Measurements from ENCODE around the gene ALX4.

DNA sequence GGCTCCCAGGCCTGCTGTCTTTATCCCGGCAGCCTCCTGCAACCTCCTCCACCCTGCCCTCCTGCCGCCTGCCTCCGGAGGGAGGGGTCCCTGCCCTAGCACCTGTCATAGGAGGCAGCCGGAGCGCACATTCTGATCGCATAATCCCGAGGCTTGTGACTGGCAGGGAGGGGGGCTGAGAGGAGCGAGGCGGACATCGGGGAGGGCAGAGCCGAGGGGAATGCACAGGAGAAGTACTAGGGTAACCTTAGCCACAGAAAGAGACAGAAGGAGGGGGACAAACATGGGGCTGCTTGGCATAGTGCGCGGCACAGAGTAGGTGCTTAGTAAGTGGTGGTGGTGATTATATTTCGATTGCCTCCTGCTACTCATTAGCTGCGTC, 9.2 kb upstream of the ALX4 start:
- TF ChIP-seq, protein P1, sequence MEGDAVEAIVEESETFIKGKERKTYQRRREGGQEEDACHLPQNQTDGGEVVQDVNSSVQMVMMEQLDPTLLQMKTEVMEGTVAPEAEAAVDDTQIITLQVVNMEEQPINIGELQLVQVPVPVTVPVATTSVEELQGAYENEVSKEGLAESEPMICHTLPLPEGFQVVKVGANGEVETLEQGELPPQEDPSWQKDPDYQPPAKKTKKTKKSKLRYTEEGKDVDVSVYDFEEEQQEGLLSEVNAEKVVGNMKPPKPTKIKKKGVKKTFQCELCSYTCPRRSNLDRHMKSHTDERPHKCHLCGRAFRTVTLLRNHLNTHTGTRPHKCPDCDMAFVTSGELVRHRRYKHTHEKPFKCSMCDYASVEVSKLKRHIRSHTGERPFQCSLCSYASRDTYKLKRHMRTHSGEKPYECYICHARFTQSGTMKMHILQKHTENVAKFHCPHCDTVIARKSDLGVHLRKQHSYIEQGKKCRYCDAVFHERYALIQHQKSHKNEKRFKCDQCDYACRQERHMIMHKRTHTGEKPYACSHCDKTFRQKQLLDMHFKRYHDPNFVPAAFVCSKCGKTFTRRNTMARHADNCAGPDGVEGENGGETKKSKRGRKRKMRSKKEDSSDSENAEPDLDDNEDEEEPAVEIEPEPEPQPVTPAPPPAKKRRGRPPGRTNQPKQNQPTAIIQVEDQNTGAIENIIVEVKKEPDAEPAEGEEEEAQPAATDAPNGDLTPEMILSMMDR (IDR thresholded peaks at IDR 0.05), result no peak
- TF ChIP-seq POLR2A (IDR thresholded peaks at IDR 0.05) (no peak), EP300 (IDR thresholded peaks at IDR 0.05) (no peak), POLR2AphosphoS5 (IDR thresholded peaks at IDR 0.05) (no peak)

Measured in gastroesophageal sphincter (tissue), 3 donors.